SU-DHL-6 (cell line): ENCODE measurements around the gene BMERB1.

Experiments
- H2AFZ ChIP-seq: fragments of 200-600 bp; sonication (generic); 2 replicates; pipeline ENCODE4 v1.6.1; 2014; ENCODE audit warnings: low read depth, mild to moderate bottlenecking, moderate library complexity, mixed read lengths, antibody characterized with exemption, low read length; ENCODE audit not compliant: severe bottlenecking
- H3F3A ChIP-seq: fragments of 200-600 bp; shearing (Covaris generic); 2 replicates; pipeline ENCODE4 v1.6.0; 2016; ENCODE audit warnings: antibody characterized with exemption, mild to moderate bottlenecking; ENCODE audit not compliant: insufficient read depth
- H3K27ac ChIP-seq: fragments of 200-600 bp; sonication (generic); 2 replicates; pipeline ENCODE4 v1.5.1; 2016; ENCODE audit warnings: low read depth, mild to moderate bottlenecking, low read length, moderate library complexity, mixed read lengths
- H3K27me3 ChIP-seq: fragments of 200-600 bp; sonication (generic), shearing (Covaris generic); 2 replicates; pipeline ENCODE4 v1.6.0; 2014; ENCODE audit warnings: mild to moderate bottlenecking, low read length
- H3K36me3 ChIP-seq: fragments of 200-600 bp; sonication (generic); 2 replicates; pipeline ENCODE4 v1.6.1; 2014; ENCODE audit warnings: mild to moderate bottlenecking, low read length, mixed read lengths
- H3K4me2 ChIP-seq: fragments of 300-600, 200-600 bp; shearing (Covaris generic), sonication (generic); 2 replicates; pipeline ENCODE4 v1.6.0; 2014; ENCODE audit warnings: low read length, low read depth, mild to moderate bottlenecking; ENCODE audit not compliant: poor library complexity, severe bottlenecking
- H3K4me3 ChIP-seq: fragments of 200-600 bp; sonication (generic); 2 replicates; pipeline ENCODE4 v1.5.1; 2014; ENCODE audit warnings: antibody characterized with exemption, low read length, mild to moderate bottlenecking, mixed read lengths; ENCODE audit not compliant: insufficient read depth, poor library complexity, severe bottlenecking
- H3K79me2 ChIP-seq: fragments of 200-600 bp; sonication (generic); 2 replicates; pipeline ENCODE4 v1.6.1; 2014; ENCODE audit warnings: mild to moderate bottlenecking, low read length, moderate library complexity; ENCODE audit not compliant: insufficient read depth
- H3K9ac ChIP-seq: fragments of 200-600 bp; sonication (generic); 2 replicates; pipeline ENCODE4 v1.7.0; 2014; ENCODE audit warnings: mild to moderate bottlenecking, low read length
- H3K9me2 ChIP-seq: fragments of 200-600 bp; sonication (generic); replicated peaks from 2 replicates; pipeline ENCODE4 v1.6.1; 2014; ENCODE audit warnings: low read length; ENCODE audit not compliant: insufficient read depth
- H3K9me3 ChIP-seq: fragments of 200-600 bp; sonication (generic); 2 replicates; pipeline ENCODE4 v1.6.1; 2014; ENCODE audit warnings: low read length, mixed read lengths; ENCODE audit not compliant: insufficient read depth
- H4K20me1 ChIP-seq: fragments of 200-600 bp; sonication (generic); 2 replicates; pipeline ENCODE4 v1.6.1; 2014; ENCODE audit warnings: low read depth, mild to moderate bottlenecking, antibody characterized with exemption, low read length, moderate library complexity, mixed read lengths
- EZH2phosphoT487 ChIP-seq: fragments of 200-600 bp; sonication (generic), shearing (Covaris generic); conservative IDR thresholded peaks from 2 replicates; pipeline ENCODE4 v1.6.1; 2018; ENCODE audit warnings: mild to moderate bottlenecking, antibody characterized with exemption, low read length, moderate library complexity, mixed read lengths
- TF ChIP-seq, protein P1 (sequence below): fragments of 200-600 bp; sonication (generic); IDR thresholded peaks from one replicate; pipeline ENCODE4 v1.5.1; 2017; ENCODE audit warnings: antibody characterized with exemption, mild to moderate bottlenecking, low read length, moderate library complexity; ENCODE audit not compliant: insufficient read depth, poor library complexity, severe bottlenecking

The BMERB1 gene

DNA sequence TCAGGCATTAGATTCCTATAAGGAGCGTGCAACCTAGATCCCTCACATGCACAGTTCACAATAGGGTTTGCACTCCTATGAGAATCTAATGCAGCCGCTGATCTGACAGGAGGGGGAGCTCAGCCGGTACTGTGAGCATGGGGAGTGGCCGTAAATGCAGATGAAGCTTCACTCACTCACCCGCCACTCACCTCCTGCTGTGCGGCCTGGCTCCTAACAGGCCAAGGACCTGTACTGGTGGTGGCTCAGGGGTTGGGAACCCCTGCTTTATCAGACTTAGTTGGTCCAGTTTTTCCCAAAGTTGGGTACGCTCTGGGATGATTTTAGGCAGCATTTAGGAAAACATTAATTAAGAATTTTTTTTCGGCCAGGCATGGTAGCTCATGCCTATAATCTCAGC is 104.8 kb downstream of the BMERB1 start:
- H3K36me3 ChIP-seq: no peaks in the 10 kb centered on the region
- H3K4me3 ChIP-seq: no peak overlapping the region
- no peak overlapping the region for H3K4me2 ChIP-seq
- no peak for TF ChIP-seq EZH2phosphoT487
- TF ChIP-seq, protein P1, sequence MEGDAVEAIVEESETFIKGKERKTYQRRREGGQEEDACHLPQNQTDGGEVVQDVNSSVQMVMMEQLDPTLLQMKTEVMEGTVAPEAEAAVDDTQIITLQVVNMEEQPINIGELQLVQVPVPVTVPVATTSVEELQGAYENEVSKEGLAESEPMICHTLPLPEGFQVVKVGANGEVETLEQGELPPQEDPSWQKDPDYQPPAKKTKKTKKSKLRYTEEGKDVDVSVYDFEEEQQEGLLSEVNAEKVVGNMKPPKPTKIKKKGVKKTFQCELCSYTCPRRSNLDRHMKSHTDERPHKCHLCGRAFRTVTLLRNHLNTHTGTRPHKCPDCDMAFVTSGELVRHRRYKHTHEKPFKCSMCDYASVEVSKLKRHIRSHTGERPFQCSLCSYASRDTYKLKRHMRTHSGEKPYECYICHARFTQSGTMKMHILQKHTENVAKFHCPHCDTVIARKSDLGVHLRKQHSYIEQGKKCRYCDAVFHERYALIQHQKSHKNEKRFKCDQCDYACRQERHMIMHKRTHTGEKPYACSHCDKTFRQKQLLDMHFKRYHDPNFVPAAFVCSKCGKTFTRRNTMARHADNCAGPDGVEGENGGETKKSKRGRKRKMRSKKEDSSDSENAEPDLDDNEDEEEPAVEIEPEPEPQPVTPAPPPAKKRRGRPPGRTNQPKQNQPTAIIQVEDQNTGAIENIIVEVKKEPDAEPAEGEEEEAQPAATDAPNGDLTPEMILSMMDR: no peak
- H3K9ac ChIP-seq: no peak overlapping the region
- no peaks in the 10 kb centered on the region for H4K20me1 ChIP-seq
- no peaks in the 10 kb centered on the region for H3K27me3 ChIP-seq
- H3K27ac ChIP-seq: no peak overlapping the region
- H2AFZ ChIP-seq: no peak overlapping the region
- no peaks in the 10 kb centered on the region for H3K9me3 ChIP-seq
- H3K79me2 ChIP-seq: no peaks in the 10 kb centered on the region
- no peaks in the 10 kb centered on the region for H3F3A ChIP-seq
- H3K9me2 ChIP-seq: no peaks in the 10 kb centered on the region

DNA sequence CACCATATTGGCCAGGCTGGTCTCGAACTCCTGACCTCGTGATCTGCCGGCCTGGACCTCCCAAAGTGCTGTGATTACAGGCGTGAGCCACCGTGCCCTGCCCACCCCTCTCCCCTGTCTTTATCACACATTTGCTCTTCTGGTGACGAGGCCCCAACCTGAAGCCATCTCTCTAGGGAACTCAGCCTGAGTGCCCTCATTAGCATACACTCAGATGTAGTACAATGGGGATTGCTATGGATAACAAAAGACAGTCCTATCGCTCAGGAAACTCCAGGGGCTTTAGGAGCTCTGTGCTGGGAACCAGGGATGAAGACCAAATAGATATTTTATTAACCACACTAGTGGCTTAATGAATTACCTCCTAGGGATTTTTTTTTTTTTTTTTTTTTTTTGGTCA is 107.9 kb downstream of the BMERB1 start:
- TF ChIP-seq, protein P1: no peak
- TF ChIP-seq EZH2phosphoT487: no peak
- no peak overlapping the region for H3K4me2 ChIP-seq
- no peak overlapping the region for H2AFZ ChIP-seq
- H3F3A ChIP-seq: no peaks in the 10 kb centered on the region
- H3K79me2 ChIP-seq: no peaks in the 10 kb centered on the region
- no peaks in the 10 kb centered on the region for H3K9me3 ChIP-seq
- H3K4me3 ChIP-seq: no peak overlapping the region
- H3K27ac ChIP-seq: no peak overlapping the region
- no peaks in the 10 kb centered on the region for H3K27me3 ChIP-seq
- no peak overlapping the region for H3K9ac ChIP-seq
- H3K9me2 ChIP-seq: no peaks in the 10 kb centered on the region
- H3K36me3 ChIP-seq: no peaks in the 10 kb centered on the region
- no peaks in the 10 kb centered on the region for H4K20me1 ChIP-seq

DNA sequence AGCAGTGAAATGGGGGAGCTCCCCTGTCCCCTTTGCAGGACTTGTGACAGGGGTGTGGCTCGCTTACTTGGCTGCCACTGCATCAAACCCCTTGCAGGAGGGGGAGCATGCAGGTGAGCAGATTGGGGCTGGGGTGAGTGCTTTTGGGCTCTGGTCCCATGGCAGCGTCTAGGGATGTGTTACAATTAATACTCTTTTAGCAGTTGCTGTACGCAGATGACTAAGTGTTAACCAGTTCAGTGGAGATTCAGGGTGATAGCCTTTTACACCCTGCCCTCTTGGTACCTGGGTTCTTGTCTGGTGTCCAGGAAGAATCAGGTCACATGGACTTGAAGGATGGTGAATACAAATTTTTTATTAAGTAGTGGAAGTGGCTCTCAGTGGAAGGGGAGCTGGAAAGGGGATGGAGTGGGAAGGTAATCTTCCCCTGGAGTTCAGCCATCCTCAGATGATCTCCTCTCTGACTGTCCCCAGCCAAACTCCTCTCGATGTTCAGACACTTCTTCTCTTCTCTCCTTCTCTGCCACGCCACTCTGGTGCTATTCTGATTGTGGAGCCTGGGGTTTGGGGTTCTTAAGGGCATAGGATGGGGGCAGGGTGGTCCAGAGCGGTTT is 108.5 kb downstream of the BMERB1 start:
- Histone ChIP-seq H3K9me2 (no peaks in the 10 kb centered on the region), H3K4me3 (no peak overlapping the region), H3K9me3 (no peaks in the 10 kb centered on the region), H2AFZ (no peak overlapping the region), H4K20me1 (no peaks in the 10 kb centered on the region), H3K36me3 (no peaks in the 10 kb centered on the region), H3K9ac (no peak overlapping the region), H3K27ac (no peak overlapping the region), H3K79me2 (no peaks in the 10 kb centered on the region), H3K4me2 (no peak overlapping the region), H3F3A (no peaks in the 10 kb centered on the region), H3K27me3 (no peaks in the 10 kb centered on the region)
- TF ChIP-seq EZH2phosphoT487: no peak
- TF ChIP-seq, protein P1: no peak
